Mammary epithelial cell (primary cell): ENCODE measurements around the gene FPGT.

Experiments used
- CTCF ChIP-seq, 2 donors: IDR thresholded peaks in 1 of 2; conservative IDR thresholded peaks in 1 of 2; 2 replicates each; pipeline ENCODE4 v1.5.1; 2011 to 2012; ENCODE audit warnings: inconsistent platforms in 2 of 2, low read length in 2 of 2, mild to moderate bottlenecking in 2 of 2, control low read depth in 1 of 2, low read depth in 1 of 2; ENCODE audit not compliant: insufficient read depth in 1 of 2; ENCODE audit errors: extremely low read depth in 1 of 2
- EZH2 ChIP-seq: IDR thresholded peaks from 2 replicates; pipeline ENCODE4 v1.6.1; 2012; ENCODE audit warnings: low read length, inconsistent platforms, borderline replicate concordance

DNA sequence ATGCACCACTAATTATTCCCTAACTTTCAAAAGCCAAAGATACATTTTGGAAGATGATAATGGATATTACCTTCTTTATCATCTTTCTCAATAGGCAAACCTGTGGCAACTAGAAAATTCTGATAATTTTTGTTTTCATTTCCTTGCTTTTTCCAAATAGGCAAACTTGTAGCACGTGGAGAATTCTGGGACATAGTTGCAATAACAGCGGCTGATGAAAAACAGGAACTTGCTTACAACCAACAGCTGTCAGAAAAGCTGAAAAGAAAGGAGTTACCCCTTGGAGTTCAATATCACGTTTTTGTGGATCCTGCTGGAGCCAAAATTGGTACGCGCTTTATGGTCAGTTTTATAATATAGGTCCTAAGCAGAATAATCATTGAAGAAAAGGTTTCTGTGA lies 1.5 kb downstream of the FPGT start:
- TF ChIP-seq CTCF (conservative IDR thresholded peaks at IDR 0.05 in 1 of 2, IDR thresholded peaks at IDR 0.05 in 1 of 2; ENCODE audit: extremely low read depth in 1 of 2, insufficient read depth in 1 of 2, low read depth in 1 of 2, low read length in 2 of 2), result no peak
- TF ChIP-seq EZH2, result no peak
